ENCODE data around the gene CCBE1. TPM values are rescaled to one million over a fixed set of nuclear protein-coding genes. Genes with fewer than 3 reads are reported as not detected.

CCBE1 gene
- total RNA-seq, 3 donors from 2014 or later (not counting 1 experiment from before 2014, with no cell fraction given) = 0.05 TPM; not detected in 2

DNA sequence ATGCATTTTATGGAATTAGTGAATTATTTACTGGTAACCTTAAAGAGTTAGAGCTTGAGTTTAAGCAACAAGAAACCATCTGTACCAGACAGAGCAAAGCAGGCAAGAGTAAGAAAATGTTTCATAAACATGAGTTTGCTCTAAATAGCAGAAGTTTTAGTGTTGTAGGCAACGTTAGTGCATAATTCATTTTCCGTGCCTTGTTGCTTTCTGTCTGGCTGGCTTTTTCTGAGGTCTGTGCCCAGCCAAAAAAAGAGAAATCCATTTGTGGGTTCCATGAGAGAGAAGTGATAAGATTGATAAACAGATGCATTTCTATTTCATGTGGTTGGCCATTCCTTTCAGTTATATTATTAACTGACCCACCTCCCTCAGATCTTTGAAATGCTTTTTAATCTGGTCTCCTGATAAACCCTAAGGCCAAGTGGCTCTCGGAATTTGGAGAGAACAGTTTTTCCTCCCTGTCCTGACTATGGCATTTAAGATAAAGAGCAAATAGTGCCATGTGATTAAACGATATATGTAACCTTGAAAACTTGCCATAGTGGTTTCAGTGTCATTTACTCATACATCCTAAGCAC lies 198.6 kb downstream of the CCBE1 start:
- no peak overlapping the region for H3K4me3 ChIP-seq (ENCODE audit: low read length)
- H3K9me3 ChIP-seq (ENCODE audit: control insufficient read depth, insufficient read depth, low read length) = no peaks in the 10 kb centered on the region
- peaks cover 0 to 4% of the 10 kb centered on the region in 2 donors for H3K9me3 Mint-ChIP-seq
- no peaks in the 10 kb centered on the region for H3K4me1 Mint-ChIP-seq
- H3K27me3 ChIP-seq (ENCODE audit: control insufficient read depth, insufficient read depth, low read length) = no peaks in the 10 kb centered on the region
- no peaks in the 10 kb centered on the region for H3K4me1 ChIP-seq (ENCODE audit: control insufficient read depth, insufficient read depth, low read length)
- 91% methylated on average over 4 of the region's 4 CpGs for WGBS (ENCODE audit: insufficient coverage)
- intact Hi-C loops (cut with micrococcal nuclease) = no loop called here
- no peak overlapping the region for H3K4me3 Mint-ChIP-seq
- DNase-seq = no peak
- H3K27me3 Mint-ChIP-seq (ENCODE audit: low read depth in 2 of 2) = no peaks in the 10 kb centered on the region
- no peak overlapping the region for H3K27ac ChIP-seq (ENCODE audit: low read length)
- no peak overlapping the region for H3K27ac Mint-ChIP-seq
- TF ChIP-seq, protein P1, sequence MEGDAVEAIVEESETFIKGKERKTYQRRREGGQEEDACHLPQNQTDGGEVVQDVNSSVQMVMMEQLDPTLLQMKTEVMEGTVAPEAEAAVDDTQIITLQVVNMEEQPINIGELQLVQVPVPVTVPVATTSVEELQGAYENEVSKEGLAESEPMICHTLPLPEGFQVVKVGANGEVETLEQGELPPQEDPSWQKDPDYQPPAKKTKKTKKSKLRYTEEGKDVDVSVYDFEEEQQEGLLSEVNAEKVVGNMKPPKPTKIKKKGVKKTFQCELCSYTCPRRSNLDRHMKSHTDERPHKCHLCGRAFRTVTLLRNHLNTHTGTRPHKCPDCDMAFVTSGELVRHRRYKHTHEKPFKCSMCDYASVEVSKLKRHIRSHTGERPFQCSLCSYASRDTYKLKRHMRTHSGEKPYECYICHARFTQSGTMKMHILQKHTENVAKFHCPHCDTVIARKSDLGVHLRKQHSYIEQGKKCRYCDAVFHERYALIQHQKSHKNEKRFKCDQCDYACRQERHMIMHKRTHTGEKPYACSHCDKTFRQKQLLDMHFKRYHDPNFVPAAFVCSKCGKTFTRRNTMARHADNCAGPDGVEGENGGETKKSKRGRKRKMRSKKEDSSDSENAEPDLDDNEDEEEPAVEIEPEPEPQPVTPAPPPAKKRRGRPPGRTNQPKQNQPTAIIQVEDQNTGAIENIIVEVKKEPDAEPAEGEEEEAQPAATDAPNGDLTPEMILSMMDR (IDR thresholded peaks at IDR 0.05) = no peak
- H3K36me3 ChIP-seq (ENCODE audit: control insufficient read depth, insufficient read depth, low read length) = no peaks in the 10 kb centered on the region
- ATAC-seq = no peak
- H3K36me3 Mint-ChIP-seq = no peaks in the 10 kb centered on the region

DNA sequence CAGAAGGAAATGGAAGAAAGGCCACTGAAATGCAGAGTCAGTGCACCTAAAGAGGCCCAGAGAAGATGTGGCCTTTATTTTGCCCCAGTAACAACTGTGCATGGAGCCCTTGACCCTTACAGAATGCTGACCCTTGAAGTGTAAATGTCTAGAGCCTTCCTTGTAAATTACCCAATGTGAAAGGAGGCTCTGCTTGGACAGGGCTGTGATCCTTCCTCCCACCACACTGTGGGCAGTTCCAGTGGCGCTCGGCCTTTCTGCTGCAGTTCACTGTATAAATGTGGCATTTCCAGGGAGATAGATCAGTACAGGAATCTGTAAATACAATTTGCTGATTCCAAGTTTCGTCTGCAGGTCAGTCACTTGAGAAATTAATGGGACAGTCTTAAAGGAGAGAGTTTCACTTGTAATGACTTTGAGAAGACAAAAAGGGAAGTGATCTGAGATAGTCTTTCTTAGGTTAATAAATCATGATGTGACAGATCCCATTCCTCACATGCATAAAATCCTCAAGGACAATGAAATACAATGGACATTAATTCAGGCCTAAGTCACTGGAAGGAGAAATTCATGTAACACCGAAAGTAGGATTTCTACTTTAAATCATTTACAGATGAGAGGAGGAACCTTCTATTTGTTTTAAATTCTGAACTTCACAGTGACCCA lies 204.3 kb downstream of the CCBE1 start:
- Mint-ChIP-seq H3K4me3 (no peak overlapping the region), H3K9me3 (no peaks in the 10 kb centered on the region), H3K4me1 (no peaks in the 10 kb centered on the region), H3K36me3 (no peaks in the 10 kb centered on the region), H3K27ac (no peak overlapping the region), H3K27me3 (ENCODE audit: low read depth in 2 of 2) (no peaks in the 10 kb centered on the region)
- no peaks in the 10 kb centered on the region for H3K27me3 ChIP-seq (ENCODE audit: control insufficient read depth, insufficient read depth, low read length)
- ATAC-seq = no peak
- H3K9me3 ChIP-seq (ENCODE audit: control insufficient read depth, insufficient read depth, low read length) = no peaks in the 10 kb centered on the region
- TF ChIP-seq, protein P1 (IDR thresholded peaks at IDR 0.05) = no peak
- H3K36me3 ChIP-seq (ENCODE audit: control insufficient read depth, insufficient read depth, low read length) = no peaks in the 10 kb centered on the region
- 74% methylated on average over 3 of the region's 4 CpGs for WGBS (ENCODE audit: insufficient coverage)
- H3K27ac ChIP-seq (ENCODE audit: low read length) = no peak overlapping the region
- no peak for DNase-seq
- H3K4me1 ChIP-seq (ENCODE audit: control insufficient read depth, insufficient read depth, low read length) = no peaks in the 10 kb centered on the region
- intact Hi-C loops (cut with micrococcal nuclease) = no loop called here
- no peak overlapping the region for H3K4me3 ChIP-seq (ENCODE audit: low read length)

DNA sequence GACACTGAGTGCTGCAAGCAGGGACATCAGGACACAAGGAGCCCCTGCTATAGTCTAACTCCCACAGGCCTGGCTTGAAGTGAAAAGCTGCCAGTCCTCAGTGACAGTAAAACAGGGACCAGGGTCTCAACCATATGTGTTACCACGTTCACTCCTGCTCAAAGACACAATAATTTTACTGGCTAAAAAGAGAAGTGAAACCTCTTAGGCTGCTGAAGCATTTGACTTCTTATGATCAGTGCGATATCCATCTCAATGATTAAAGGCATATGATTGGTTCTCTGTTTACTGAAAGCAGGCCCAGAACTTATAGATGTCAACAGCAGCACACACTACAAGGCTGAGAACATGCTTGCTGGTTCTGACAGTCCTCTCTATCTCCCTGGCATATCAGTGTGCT lies 208.3 kb downstream of the CCBE1 start:
- no peak for ATAC-seq
- no peaks in the 10 kb centered on the region for H3K27me3 Mint-ChIP-seq (ENCODE audit: low read depth in 2 of 2)
- H3K4me1 ChIP-seq (ENCODE audit: control insufficient read depth, insufficient read depth, low read length) = no peaks in the 10 kb centered on the region
- H3K36me3 ChIP-seq (ENCODE audit: control insufficient read depth, insufficient read depth, low read length) = no peaks in the 10 kb centered on the region
- intact Hi-C loops (cut with micrococcal nuclease) = no loop called here
- TF ChIP-seq, protein P1 (IDR thresholded peaks at IDR 0.05) = no peak
- H3K9me3 Mint-ChIP-seq = no peaks in the 10 kb centered on the region
- H3K27ac ChIP-seq (ENCODE audit: low read length) = no peak overlapping the region
- no peaks in the 10 kb centered on the region for H3K36me3 Mint-ChIP-seq
- no peak overlapping the region for H3K4me3 ChIP-seq (ENCODE audit: low read length)
- H3K4me3 Mint-ChIP-seq = no peak overlapping the region
- no peaks in the 10 kb centered on the region for H3K4me1 Mint-ChIP-seq
- 49% methylated on average over 2 of the region's 2 CpGs for WGBS (ENCODE audit: insufficient coverage)
- H3K27ac Mint-ChIP-seq = no peak overlapping the region
- H3K27me3 ChIP-seq (ENCODE audit: control insufficient read depth, insufficient read depth, low read length) = no peaks in the 10 kb centered on the region
- DNase-seq = no peak
- H3K9me3 ChIP-seq (ENCODE audit: control insufficient read depth, insufficient read depth, low read length) = no peaks in the 10 kb centered on the region

DNA sequence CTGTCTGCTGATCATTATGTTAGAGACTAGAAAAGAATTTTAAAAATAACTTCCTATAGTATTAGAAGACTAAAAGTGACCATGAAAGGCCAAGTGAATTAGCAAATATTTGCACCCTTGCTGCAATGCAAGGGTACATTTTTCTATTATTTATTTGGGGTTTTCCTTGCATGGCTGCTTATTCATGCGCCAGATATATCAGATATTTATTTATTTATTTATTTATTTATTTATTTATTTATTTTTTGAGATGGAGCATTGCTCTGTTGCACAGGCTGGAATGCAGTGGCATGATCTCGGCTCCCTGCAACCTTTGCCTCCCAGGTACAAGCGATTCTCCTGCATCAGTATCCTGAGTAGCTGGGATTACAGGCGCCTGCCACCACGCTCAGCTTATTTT lies 211.8 kb downstream of the CCBE1 start:
- Histone ChIP-seq H3K4me1 (ENCODE audit: control insufficient read depth, insufficient read depth, low read length) (no peaks in the 10 kb centered on the region), H3K4me3 (ENCODE audit: low read length) (no peak overlapping the region), H3K27ac (ENCODE audit: low read length) (no peak overlapping the region), H3K36me3 (ENCODE audit: control insufficient read depth, insufficient read depth, low read length) (no peaks in the 10 kb centered on the region), H3K9me3 (ENCODE audit: control insufficient read depth, insufficient read depth, low read length) (no peaks in the 10 kb centered on the region), H3K27me3 (ENCODE audit: control insufficient read depth, insufficient read depth, low read length) (no peaks in the 10 kb centered on the region)
- Mint-ChIP-seq H3K9me3 (no peaks in the 10 kb centered on the region), H3K27me3 (ENCODE audit: low read depth in 2 of 2) (peaks cover 0 to 10% of the 10 kb centered on the region in 2 donors), H3K4me3 (no peak overlapping the region), H3K4me1 (no peaks in the 10 kb centered on the region), H3K36me3 (no peaks in the 10 kb centered on the region), H3K27ac (no peak overlapping the region)
- DNase-seq (no peak), ATAC-seq (no peak)
- TF ChIP-seq, protein P1 (IDR thresholded peaks at IDR 0.05) = no peak
- WGBS (ENCODE audit: insufficient coverage) = 81% methylated on average over 4 of the region's 5 CpGs
- intact Hi-C loops (cut with micrococcal nuclease) = no loop called here

Measured in natural killer cell (primary cell).